LNCaP clone FGC (cell line): ENCODE data around the gene ZNF638.
"Not testable (repeated sequence)": the region's sequence is repeated elsewhere in the genome, so short reads cannot be mapped to it uniquely, and the experiment has no call there.

Source experiments
- DNase-seq: peaks from one replicate; pipeline ENCODE4 v3.0.0-alpha.2; 2011; ENCODE audit warnings: low read depth
- H3K4me3 ChIP-seq: 2 replicates; pipeline ENCODE4 v1.5.1; 2011; ENCODE audit warnings: mild to moderate bottlenecking, low read depth, low read length, control low read depth
- CTCF ChIP-seq: IDR thresholded peaks from 2 replicates; pipeline ENCODE4 v1.5.1; 2012; ENCODE audit warnings: mild to moderate bottlenecking; ENCODE audit not compliant: control insufficient read depth, insufficient read depth; ENCODE audit errors: extremely low read depth

Gene ZNF638

GRCh38 chr2:71323386-71323785 is 8.2 kb upstream of the ZNF638 start:
- no peak overlapping the region for H3K4me3 ChIP-seq
- DNase-seq = no peak
- no peak for TF ChIP-seq CTCF

- no peak for TF ChIP-seq CTCF
- no peak overlapping the region for H3K4me3 ChIP-seq
- no peak for DNase-seq
These were observed 4.6 kb upstream of the ZNF638 start for GRCh38 chr2:71326968-71327367.

- DNase-seq = no peak
- H3K4me3 ChIP-seq = no peak overlapping the region
- TF ChIP-seq CTCF = no peak
These were observed 3.7 kb upstream of the ZNF638 start for GRCh38 chr2:71327916-71328315.

- no peak overlapping the region for H3K4me3 ChIP-seq
- no peak for DNase-seq
- TF ChIP-seq CTCF = no peak
These were observed 1.4 kb upstream of the ZNF638 start for GRCh38 chr2:71330155-71330554.

- H3K4me3 ChIP-seq = no peak overlapping the region
- TF ChIP-seq CTCF = no peak
- DNase-seq = no peak
These were observed 824 bp upstream of the ZNF638 start for GRCh38 chr2:71330585-71331330.

- not testable (repeated sequence) for H3K4me3 ChIP-seq, DNase-seq
These were observed 326 bp upstream of the ZNF638 start for GRCh38 chr2:71331331-71331580.

- TF ChIP-seq CTCF = no peak
- DNase-seq = no peak
- peak overlapping the region; percentile 77 for H3K4me3 ChIP-seq
These were observed 834 bp downstream of the ZNF638 start for GRCh38 chr2:71332435-71332796.
